AG08396 (cell line): ENCODE measurements around the gene ZNF628.
"Not testable (repeated sequence)": the region's sequence is repeated elsewhere in the genome, so short reads cannot be mapped to it uniquely, and the experiment has no call there.

Source experiments
- DNase-seq: peaks from one replicate; pipeline ENCODE4 v3.0.0; 2012; ENCODE audit warnings: low spot score, mixed read lengths

Gene ZNF628

GRCh38 chr19:55476100-55476775, at the start of gene ZNF628:
ZNF628 (plus strand) TSS chr19:55476617; CDS start chr19:55479911, 3,294 bp downstream.
- DNase-seq: peak; percentile 99

- DNase-seq: no peak
Measured at GRCh38 chr19:55431183-55431582, 45.2 kb upstream of the ZNF628 start.

GRCh38 chr19:55432241-55432959, 44.0 kb upstream of the ZNF628 start:
- DNase-seq: no peak

GRCh38 chr19:55433292-55433691, 43.1 kb upstream of the ZNF628 start:
- DNase-seq: no peak

- DNase-seq: no peak
Measured at GRCh38 chr19:55434356-55434919, 42.0 kb upstream of the ZNF628 start.

- DNase-seq: no peak
Measured at GRCh38 chr19:55435020-55435419, 41.4 kb upstream of the ZNF628 start.

GRCh38 chr19:55436847-55437246, 39.6 kb upstream of the ZNF628 start:
- DNase-seq: no peak

- DNase-seq: peak; percentile 88
Measured at GRCh38 chr19:55437410-55437809, 39.0 kb upstream of the ZNF628 start.

- no peak for DNase-seq
Measured at GRCh38 chr19:55439052-55439451, 37.4 kb upstream of the ZNF628 start.

GRCh38 chr19:55440411-55441105, 35.9 kb upstream of the ZNF628 start:
- DNase-seq: peak; percentile 46

- no peak for DNase-seq
Measured at GRCh38 chr19:55441319-55441691, 35.1 kb upstream of the ZNF628 start.

- DNase-seq: no peak
Measured at GRCh38 chr19:55441692-55442321, 34.6 kb upstream of the ZNF628 start.

GRCh38 chr19:55442372-55442961, 34.0 kb upstream of the ZNF628 start:
- DNase-seq: no peak

GRCh38 chr19:55443045-55443823, 33.2 kb upstream of the ZNF628 start, which contains the start of gene SHISA7:
SHISA7 (minus strand) TSS chr19:55443300; CDS start chr19:55442863, 437 bp downstream.
- DNase-seq: no peak

GRCh38 chr19:55443824-55444480, 32.5 kb upstream of the ZNF628 start:
- DNase-seq: no peak

- DNase-seq: no peak
Measured at GRCh38 chr19:55444646-55445045, 31.8 kb upstream of the ZNF628 start.

GRCh38 chr19:55446060-55446459, 30.4 kb upstream of the ZNF628 start:
- DNase-seq: no peak

- peak; percentile 64 for DNase-seq
Measured at GRCh38 chr19:55447421-55448174, 28.8 kb upstream of the ZNF628 start.

GRCh38 chr19:55448175-55448490, 28.3 kb upstream of the ZNF628 start:
- not testable (repeated sequence) for DNase-seq

GRCh38 chr19:55449469-55449868, 26.9 kb upstream of the ZNF628 start:
- no peak for DNase-seq
